GM23248 (cell line): Measurements from ENCODE around the gene GPNMB. TPM values are rescaled to one million over a fixed set of nuclear protein-coding genes. Genes with fewer than 3 reads are reported as not detected.
A peak's percentile ranks its signal among the peaks of the same experiment; 100 is the strongest.

ENCODE experiments used
- DNase-seq: peaks from one replicate; pipeline ENCODE4 v3.0.0-alpha.2; 2015
- H2AFZ ChIP-seq: fragments of 200-600 bp; sonication (generic); 2 replicates; pipeline ENCODE4 v1.6.1; 2016; ENCODE audit warnings: antibody characterized with exemption
- H3F3A ChIP-seq: fragments of 200-600 bp; sonication (generic); 2 replicates; pipeline ENCODE4 v1.6.1; 2016; ENCODE audit warnings: mild to moderate bottlenecking, antibody characterized with exemption, mixed run types; ENCODE audit not compliant: insufficient read depth
- H3K27ac ChIP-seq: fragments of 200-600 bp; sonication (generic); 2 replicates; pipeline ENCODE4 v1.5.1; 2016; ENCODE audit warnings: mild to moderate bottlenecking
- H3K27me3 ChIP-seq: fragments of 200-600 bp; sonication (generic); replicated peaks from 2 replicates; pipeline ENCODE4 v1.6.1; 2016; ENCODE audit warnings: mild to moderate bottlenecking; ENCODE audit not compliant: insufficient read depth
- H3K36me3 ChIP-seq: fragments of 200-600 bp; sonication (generic); 2 replicates; pipeline ENCODE4 v1.6.1; 2016; ENCODE audit warnings: low read depth, mild to moderate bottlenecking
- H3K4me1 ChIP-seq: fragments of 200-600 bp; sonication (generic); 2 replicates; pipeline ENCODE4 v1.6.1; 2016; ENCODE audit warnings: mild to moderate bottlenecking; ENCODE audit not compliant: insufficient read depth
- H3K4me2 ChIP-seq: fragments of 200-600 bp; sonication (generic); one replicate; pipeline ENCODE4 v1.6.1; 2016; ENCODE audit warnings: mild to moderate bottlenecking; ENCODE audit not compliant: unreplicated experiment
- H3K4me3 ChIP-seq: fragments of 200-600 bp; sonication (generic); 2 replicates; pipeline ENCODE4 v1.5.1; 2016; ENCODE audit warnings: mild to moderate bottlenecking
- H3K79me2 ChIP-seq: fragments of 200-600 bp; sonication (generic); 2 replicates; pipeline ENCODE4 v1.6.1; 2016; ENCODE audit warnings: mild to moderate bottlenecking; ENCODE audit not compliant: insufficient read depth
- H3K9ac ChIP-seq: fragments of 200-600 bp; sonication (generic); 2 replicates; pipeline ENCODE4 v1.6.1; 2016; ENCODE audit warnings: mild to moderate bottlenecking
- H3K9me2 ChIP-seq: fragments of 200-600 bp; sonication (generic); 2 replicates; pipeline ENCODE4 v1.6.1; 2016; ENCODE audit warnings: mixed run types, mild to moderate bottlenecking, moderate library complexity; ENCODE audit not compliant: insufficient read depth
- H3K9me3 ChIP-seq: fragments of 200-600 bp; sonication (generic); one replicate; pipeline ENCODE4 v1.6.1; 2017; ENCODE audit warnings: low read depth
- H4K20me1 ChIP-seq: fragments of 200-600 bp; sonication (generic); 2 replicates; pipeline ENCODE4 v1.6.0; 2016; ENCODE audit not compliant: insufficient read depth
- EZH2 ChIP-seq: fragments of 200-600 bp; sonication (generic); IDR thresholded peaks from 2 replicates; pipeline ENCODE4 v1.6.1; 2018; ENCODE audit warnings: antibody characterized with exemption, mild to moderate bottlenecking; ENCODE audit not compliant: insufficient read depth, poor library complexity, severe bottlenecking
- EZH2phosphoT487 ChIP-seq: fragments of 200-600 bp; sonication (generic); IDR thresholded peaks from 2 replicates; pipeline ENCODE4 v1.6.1; 2018; ENCODE audit warnings: antibody characterized with exemption, moderate library complexity, mild to moderate bottlenecking, low read depth; ENCODE audit not compliant: insufficient read depth
- WGBS, 2 experiments: methylation state at CpG; one replicate each; pipeline ENCODE4 v1.1.6; 2015 to 2017; ENCODE audit warnings: low lambda C conversion rate in 2 of 2, low coverage in 1 of 2; ENCODE audit errors: missing lambda C conversion rate in 2 of 2; 5-methylcytosine and 5-hydroxymethylcytosine counted together
- in situ Hi-C: fragments of 300-500 bp; cut with MboI; formaldehyde crosslinking; loops from 2 replicates; pipeline ENCODE4 v1.15.0; 2020
- polyA plus RNA-seq: library from polyadenylated mRNA; unstranded; fragments of >200 nt; fragmentation: Nextera tagmentation; extraction: Ambion mirVana; gene quantifications from 2 replicates; pipeline ENCODE4 v1.2.1, GENCODE V29; 2016
- total RNA-seq: library from RNA; depleted of rRNA; stranded (reverse); fragments of >200 nt; shearing (Covaris generic); gene quantifications from 2 replicates; pipeline ENCODE4 v1.2.3, GENCODE V29; 2014

GPNMB gene
- total and polyA plus RNA-seq, 2 experiments from 2014 or later: 38.2 to 43.2 TPM

- TF ChIP-seq EZH2phosphoT487 (no peak), EZH2 (no peak)
- H4K20me1 ChIP-seq: no peaks in the 10 kb centered on the region
- no peaks in the 10 kb centered on the region for H3K4me1 ChIP-seq
- no peak overlapping the region for H3K27ac ChIP-seq
- H3K79me2 ChIP-seq: no peaks in the 10 kb centered on the region
- no peaks in the 10 kb centered on the region for H3K36me3 ChIP-seq
- DNase-seq: no peak
- H3K9ac ChIP-seq: no peak overlapping the region
- H3K9me2 ChIP-seq: no peaks in the 10 kb centered on the region
- H3K9me3 ChIP-seq: no peaks in the 10 kb centered on the region
- H2AFZ ChIP-seq: no peak overlapping the region
- 98 to 99% methylated on average over 2 of the region's 2 CpGs for WGBS, 2 experiments
- in situ Hi-C loops: no loop called here
- H3F3A ChIP-seq: no peaks in the 10 kb centered on the region
- no peak overlapping the region for H3K4me3 ChIP-seq
- H3K4me2 ChIP-seq: no peak overlapping the region
- H3K27me3 ChIP-seq: no peaks in the 10 kb centered on the region
These were observed 21.6 kb downstream of the GPNMB start for GRCh38 chr7:23268167-23268566.

- Histone ChIP-seq H3K9ac (no peak overlapping the region), H3K4me1 (no peaks in the 10 kb centered on the region), H3K36me3 (no peaks in the 10 kb centered on the region), H3K27me3 (no peaks in the 10 kb centered on the region), H3K9me3 (no peaks in the 10 kb centered on the region), H4K20me1 (no peaks in the 10 kb centered on the region), H3K4me2 (no peak overlapping the region), H3K4me3 (no peak overlapping the region), H3K27ac (no peak overlapping the region), H3K9me2 (no peaks in the 10 kb centered on the region), H2AFZ (no peak overlapping the region), H3F3A (no peaks in the 10 kb centered on the region; the same call in 1 of the 2 replicates), H3K79me2 (no peaks in the 10 kb centered on the region)
- TF ChIP-seq EZH2 (no peak), EZH2phosphoT487 (no peak)
- WGBS, 2 experiments: 86 to 94% methylated on average over 4 of the region's 4 CpGs
- DNase-seq: peak; percentile 20
- in situ Hi-C loops: no loop called here
These were observed 22.2 kb downstream of the GPNMB start for GRCh38 chr7:23268746-23269145.

GRCh38 chr7:23272275-23272674, 25.7 kb downstream of the GPNMB start:
- Histone ChIP-seq H3F3A (no peaks in the 10 kb centered on the region; the same call in 1 of the 2 replicates), H3K9me2 (no peaks in the 10 kb centered on the region), H3K4me3 (no peak overlapping the region), H3K4me2 (no peak overlapping the region), H3K27me3 (no peaks in the 10 kb centered on the region), H2AFZ (no peak overlapping the region), H3K36me3 (no peaks in the 10 kb centered on the region), H3K9me3 (no peaks in the 10 kb centered on the region), H3K79me2 (no peaks in the 10 kb centered on the region), H3K4me1 (no peaks in the 10 kb centered on the region), H3K9ac (no peak overlapping the region), H4K20me1 (no peaks in the 10 kb centered on the region), H3K27ac (no peak overlapping the region)
- TF ChIP-seq EZH2: no peak
- no peak for TF ChIP-seq EZH2phosphoT487
- in situ Hi-C loops: no loop called here
- 94 to 98% methylated on average over 2 of the region's 2 CpGs for WGBS, 2 experiments
- no peak for DNase-seq

- H3K4me3 ChIP-seq: no peak overlapping the region
- H3K9ac ChIP-seq: no peak overlapping the region
- in situ Hi-C loops: no loop called here
- H3F3A ChIP-seq: no peaks in the 10 kb centered on the region; the same call in 1 of the 2 replicates
- H3K4me1 ChIP-seq: no peaks in the 10 kb centered on the region
- DNase-seq: peak; percentile 77
- H3K9me3 ChIP-seq: no peaks in the 10 kb centered on the region
- H3K9me2 ChIP-seq: no peaks in the 10 kb centered on the region
- WGBS, 2 experiments: 49 to 50% methylated on average over 11 of the region's 11 CpGs
- H3K79me2 ChIP-seq: no peaks in the 10 kb centered on the region
- H3K4me2 ChIP-seq: no peak overlapping the region
- H4K20me1 ChIP-seq: no peaks in the 10 kb centered on the region
- H3K36me3 ChIP-seq: no peaks in the 10 kb centered on the region
- no peak for TF ChIP-seq EZH2phosphoT487
- no peak for TF ChIP-seq EZH2
- no peak overlapping the region for H2AFZ ChIP-seq
- H3K27ac ChIP-seq: no peak overlapping the region
- H3K27me3 ChIP-seq: no peaks in the 10 kb centered on the region
These were observed 26.6 kb downstream of the GPNMB start for GRCh38 chr7:23273141-23273599.

GRCh38 chr7:23275912-23276311, 29.3 kb downstream of the GPNMB start:
- WGBS, 2 experiments: 88 to 93% methylated on average over 5 of the region's 5 CpGs
- Histone ChIP-seq H3K9me2 (no peaks in the 10 kb centered on the region), H2AFZ (no peak overlapping the region), H3K4me3 (no peak overlapping the region), H3K9me3 (no peaks in the 10 kb centered on the region), H3F3A (no peaks in the 10 kb centered on the region; the same call in 1 of the 2 replicates), H3K4me1 (no peaks in the 10 kb centered on the region), H3K27me3 (no peaks in the 10 kb centered on the region), H3K9ac (no peak overlapping the region), H4K20me1 (no peaks in the 10 kb centered on the region), H3K27ac (no peak overlapping the region), H3K79me2 (no peaks in the 10 kb centered on the region), H3K36me3 (no peaks in the 10 kb centered on the region), H3K4me2 (no peak overlapping the region)
- no peak for DNase-seq
- in situ Hi-C loops: no loop called here
- TF ChIP-seq EZH2 (no peak), EZH2phosphoT487 (no peak)
